GM12878 (cell line): ENCODE measurements around the gene OSBP. TPM values are rescaled to one million over a fixed set of nuclear protein-coding genes. Genes with fewer than 3 reads are reported as not detected.

Experiments used
- ATAC-seq: fragments of 200-7000 bp; cut with Tn5 transposase; 3 replicates; pipeline ENCODE4 v1.9.1; 2020; ENCODE audit warnings: mild to moderate bottlenecking, moderate library complexity
- BruUV-seq: library from RNA; stranded (reverse); fragments of 400-500 nt; replicated peaks from 2 replicates; lab custom pipeline; 2021; lab: Mats Ljungman, UMichigan
- CTCF ChIA-PET: fragments of 300-600 bp; sonication (Branson Sonifier 250); formaldehyde crosslinking; extraction: SDS; loops from one replicate; lab custom pipeline; 2021; ENCODE audit warnings: inconsistent platforms; lab: Yijun Ruan, JAX
- POLR2A ChIA-PET: fragments of 350-600 bp; formaldehyde crosslinking; extraction: SDS; loops from one replicate; lab custom pipeline; 2021; ENCODE audit warnings: inconsistent platforms; lab: Charles Lee
- RAD21 ChIA-PET: fragments of 300-600 bp; sonication (Branson Sonifier 250); formaldehyde crosslinking; loops from one replicate; lab custom pipeline; 2023; ENCODE audit warnings: antibody characterized with exemption; ENCODE audit not compliant: unreplicated experiment; lab: Charles Lee
- SMC1A ChIA-PET: fragments of 300-600 bp; sonication (Branson Sonifier 250); formaldehyde crosslinking; loops from one replicate; lab custom pipeline; 2023; ENCODE audit not compliant: unreplicated experiment, uncharacterized antibody; lab: Charles Lee
- DNase-seq: peaks from one replicate; pipeline ENCODE4 v3.0.0-alpha.2; 2011; ENCODE audit warnings: low read depth, low spot score
- FAIRE-seq: peaks from 3 replicates; lab custom pipeline; 2011; peaks lifted over from hg19 to GRCh38; lab: Jason Lieb, UNC
- H2AFZ ChIP-seq: 2 replicates; pipeline ENCODE4 v1.6.0; 2011; ENCODE audit warnings: low read depth, low read length, control low read depth; ENCODE audit not compliant: control insufficient read depth
- H3K27ac ChIP-seq: 2 replicates; pipeline ENCODE4 v1.5.1; 2011; ENCODE audit warnings: control low read depth; ENCODE audit not compliant: control insufficient read depth, insufficient read depth
- H3K27me3 ChIP-seq, 2 experiments: replicated peaks in 1 of 2; 2 replicates each; pipeline versions ENCODE4 v1.6.0 to v1.6.1; 2011; ENCODE audit warnings: low read length in 1 of 2; ENCODE audit not compliant: control insufficient read depth in 2 of 2, insufficient read depth in 2 of 2
- H3K36me3 ChIP-seq, 2 experiments: 2 replicates each; pipeline ENCODE4 v1.5.1; 2011; ENCODE audit warnings: low read length in 1 of 2; ENCODE audit not compliant: control insufficient read depth in 2 of 2, insufficient read depth in 2 of 2
- H3K4me1 ChIP-seq: 2 replicates; pipeline ENCODE4 v1.6.1; 2011; ENCODE audit warnings: mild to moderate bottlenecking, low read length, moderate library complexity, mixed read lengths; ENCODE audit not compliant: control insufficient read depth, insufficient read depth
- H3K4me2 ChIP-seq: 2 replicates; pipeline ENCODE4 v1.6.0; 2011; ENCODE audit warnings: control low read depth; ENCODE audit not compliant: control insufficient read depth, insufficient read depth
- H3K4me3 ChIP-seq: fragments of 200-600 bp; sonication (generic); 2 replicates; pipeline ENCODE4 v1.5.1; 2016
- H3K79me2 ChIP-seq: 2 replicates; pipeline ENCODE4 v1.6.0; 2011; ENCODE audit warnings: low read length; ENCODE audit not compliant: control insufficient read depth, insufficient read depth
- H3K9ac ChIP-seq: 2 replicates; pipeline ENCODE4 v1.8.0; 2011; ENCODE audit warnings: low read length, control low read depth, mixed read lengths; ENCODE audit not compliant: control insufficient read depth, insufficient read depth
- H3K9me3 ChIP-seq: replicated peaks from 3 replicates; pipeline ENCODE4 v1.5.1; 2011; ENCODE audit warnings: mild to moderate bottlenecking, low read length; ENCODE audit not compliant: control insufficient read depth, insufficient read depth
- H4K20me1 ChIP-seq: 2 replicates; pipeline ENCODE4 v1.6.0; 2011; ENCODE audit not compliant: control insufficient read depth, insufficient read depth
- ATF2 ChIP-seq: IDR thresholded peaks from 2 replicates; pipeline ENCODE4 v1.6.1; 2012; ENCODE audit warnings: low read length, inconsistent platforms
- BACH1 ChIP-seq: fragments of 450-650 bp; IDR thresholded peaks from 2 replicates; pipeline ENCODE4 v1.6.1; 2017; ENCODE audit warnings: mild to moderate bottlenecking, borderline replicate concordance
- BHLHE40 ChIP-seq, 2 experiments: fragments of 450-650 bp in 1 of 2; IDR thresholded peaks; 2 replicates each; pipeline ENCODE4 v1.6.1; 2011 to 2017; ENCODE audit warnings: low read depth in 2 of 2, borderline replicate concordance in 1 of 2, improper control_type of control experiment in 1 of 2, low read length in 1 of 2, mild to moderate bottlenecking in 1 of 2
- DPF2 ChIP-seq: fragments of 450-650 bp; IDR thresholded peaks from 2 replicates; pipeline ENCODE4 v1.6.1; 2017; ENCODE audit warnings: mild to moderate bottlenecking
- EED ChIP-seq: sonication (generic); IDR thresholded peaks from 2 replicates; pipeline ENCODE4 v1.6.1; 2016; ENCODE audit warnings: antibody characterized with exemption, low read depth
- GABPA ChIP-seq: IDR thresholded peaks from 2 replicates; pipeline ENCODE4 v1.6.1; 2014; ENCODE audit warnings: antibody characterized with exemption, low read depth, mild to moderate bottlenecking, inconsistent platforms
- PML ChIP-seq: IDR thresholded peaks from 2 replicates; pipeline ENCODE4 v1.6.1; 2012; ENCODE audit warnings: low read length, inconsistent platforms
- RBBP5 ChIP-seq: fragments of 200-600 bp; sonication (generic); conservative IDR thresholded peaks from 2 replicates; pipeline ENCODE4 v1.6.1; 2016
- TBL1XR1 ChIP-seq: IDR thresholded peaks from 2 replicates; pipeline ENCODE4 v1.6.1; 2012; ENCODE audit warnings: low read depth, low read length, improper control_type of control experiment
- WRNIP1 ChIP-seq: IDR thresholded peaks from 2 replicates; pipeline ENCODE4 v1.6.1; 2011; ENCODE audit warnings: low read depth, low read length, improper control_type of control experiment, borderline replicate concordance
- WGBS: methylation state at CpG from one replicate; pipeline ENCODE4 v1.1.6; 2016; ENCODE audit warnings: low lambda C conversion rate; ENCODE audit not compliant: insufficient replicate concordance, insufficient coverage; ENCODE audit errors: missing lambda C conversion rate; 5-methylcytosine and 5-hydroxymethylcytosine counted together
- in situ Hi-C: fragments of 300-500 bp; cut with MboI; formaldehyde crosslinking; loops from 9 replicates; pipeline ENCODE4 v1.14.3; 2018; ENCODE audit warnings: mixed read lengths
- intact Hi-C: fragments of 100-400 bp; cut with micrococcal nuclease; formaldehyde crosslinking; loops from one replicate; pipeline ENCODE4 v1.14.2; 2022; ENCODE audit not compliant: unreplicated experiment
- polyA plus RNA-seq, 11 experiments: library from polyadenylated mRNA; depleted of rRNA in 4 of 11; unstranded in 6 of 11; stranded (reverse) in 5 of 11; fragments of >200 nt; fragmentation: Nextera tagmentation in 4 of 11; fragmentation: Illumina TruSeq in 1 of 11; extraction: Ambion mirVana in 4 of 11; extraction: Trizol in 1 of 11; gene quantifications; 1 replicate in 1 of 11; 2 replicates in 10 of 11; pipeline versions ENCODE4 v1.2.1 to v1.2.3, GENCODE V29; 2011 to 2016; ENCODE audit warnings: inconsistent platforms in 2 of 11, missing spikeins in 2 of 11, low read depth in 1 of 11
- total RNA-seq, 4 experiments: library from RNA; depleted of rRNA in 3 of 4; stranded (reverse); fragments of >200 nt in 3 of 4; fragmentation: Illumina TruSeq in 1 of 4; extraction: Trizol in 1 of 4; gene quantifications; 2 replicates each; pipeline versions ENCODE4 v1.2.1 to v1.2.3, GENCODE V29; 2013 to 2021

Gene OSBP
- total and polyA plus RNA-seq, 10 of the 15 experiments (the other 5 are each of a cell fraction or from before 2014, with no cell fraction given): 5.9 to 41.2 (median 21.7) TPM

DNA sequence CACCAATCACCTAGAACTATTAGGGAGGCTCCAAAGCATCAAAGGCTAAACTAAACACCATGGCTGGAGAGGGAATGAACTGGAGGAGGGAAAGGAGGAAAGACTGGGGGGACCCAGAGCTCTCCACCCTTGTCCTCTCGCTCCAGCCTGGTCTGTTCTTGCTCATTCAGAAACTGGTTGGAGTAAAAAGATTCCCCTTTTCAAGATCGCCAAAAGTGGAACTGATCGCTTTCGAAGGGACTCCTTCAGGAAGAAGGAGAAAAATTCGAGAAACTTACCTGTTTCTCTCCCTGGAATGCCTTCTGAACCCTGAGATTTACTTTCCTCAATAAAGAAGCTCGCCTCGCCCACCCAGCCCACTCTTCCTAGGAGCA is 57.3 kb downstream of the OSBP start:
- H3K9me3 ChIP-seq: no peaks in the 10 kb centered on the region
- no peak for FAIRE-seq
- intact Hi-C loops: loop anchor here (5.0 to 10.0 kb wide), 4 partner anchors 254 to 1891 kb away; partner anchors contain the start of genes LPXN, MRPL16, ZDHHC5 and ZFP91

GRCh38 chr11:59556917-59557348 is 58.6 kb downstream of the OSBP start:
- H3K9me3 ChIP-seq: no peaks in the 10 kb centered on the region
- WGBS: 6% methylated on average over 13 of the region's 13 CpGs
- DNase-seq: no peak
- CTCF ChIA-PET: interaction anchor here (0.9 to 3.1 kb wide), 3 partner anchors 9 to 124 kb away, joined by 4 to 14 read pairs (median 12); no protein-coding TSS in a partner anchor
- H3K27ac ChIP-seq: peak overlapping the region; percentile 60; the same call in 1 of the 2 replicates
- H2AFZ ChIP-seq: peak overlapping the region; percentile 43
- H3K36me3 ChIP-seq: no peaks in the 10 kb centered on the region
- POLR2A ChIA-PET: interaction anchor here (0.8 to 3.5 kb wide), 3 partner anchors 9 to 112 kb away, joined by 4 to 12 read pairs (median 9); partner anchors contain the start of genes OSBP and PATL1
- H3K4me2 ChIP-seq: peak overlapping the region; percentile 75
- H3K4me3 ChIP-seq: peak overlapping the region; percentile 64
- intact Hi-C loops: loop anchor here (5.0 to 10.0 kb wide), 4 partner anchors 255 to 1890 kb away; partner anchors contain the start of genes LPXN, MRPL16, ZDHHC5 and ZFP91
- in situ Hi-C loops: loop anchor here (5.0 to 10.0 kb wide), 5 partner anchors 342 to 982 kb away; partner anchors contain the start of genes DTX4, LPXN, MPEG1 and MS4A6A
- peak; percentile 27 for FAIRE-seq
- RAD21 ChIA-PET: interaction anchor here (0.6 to 3.4 kb wide), 7 partner anchors 9 to 120 kb away, joined by 3 to 15 read pairs (median 4); partner anchors contain the start of gene PATL1
- peaks cover 4% of the 10 kb centered on the region; the same call in 1 of the 2 replicates for H3K4me1 ChIP-seq
- no peaks in the 10 kb centered on the region for H4K20me1 ChIP-seq
- ATAC-seq: peak; percentile 40
- no peak overlapping the region; the same call in 1 of the 2 replicates for H3K9ac ChIP-seq
- no peaks in the 10 kb centered on the region for H3K27me3 ChIP-seq
- no TSS peak for BruUV-seq
- H3K79me2 ChIP-seq: no peaks in the 10 kb centered on the region
- SMC1A ChIA-PET: interaction anchor here (1.5 to 4.8 kb wide), 4 partner anchors 7 to 60 kb away, joined by 4 to 21 read pairs (median 10); partner anchors contain the start of gene OSBP
- 0 out of 2 replicates have a peak, but pooled peaks have one; percentile 9 for TF ChIP-seq TBL1XR1
- TF ChIP-seq ATF2: 0 out of 2 replicates have a peak, but pooled peaks have one; percentile 27
- peak in 1 of 2 experiments; percentile 61; a peak in 1 of 4 replicates for TF ChIP-seq BHLHE40 (IDR thresholded peaks at IDR 0.05; ENCODE audit: borderline replicate concordance in 1 of 2, low read depth in 2 of 2, low read length in 1 of 2)
- no peak for TF ChIP-seq BACH1
- no peak for TF ChIP-seq GABPA
- 0 out of 2 replicates have a peak, but pooled peaks have one; percentile 22 for TF ChIP-seq PML

More for the DNA sequence above, 57.3 kb downstream of the OSBP start:
- Histone ChIP-seq H3K27me3 (no peaks in the 10 kb centered on the region), H3K4me1 (peaks cover 4% of the 10 kb centered on the region; the same call in 1 of the 2 replicates), H3K9ac (peak overlapping the region; percentile 46), H2AFZ (peak overlapping the region; percentile 78), H4K20me1 (no peaks in the 10 kb centered on the region), H3K27ac (no peak overlapping the region)
- POLR2A ChIA-PET: interaction anchor here (1.2 to 3.5 kb wide), 4 partner anchors 8 to 111 kb away, joined by 3 to 12 read pairs (median 7); partner anchors contain the start of genes OSBP and PATL1
- SMC1A ChIA-PET: interaction anchor here (1.0 to 4.8 kb wide), 5 partner anchors 8 to 58 kb away, joined by 3 to 21 read pairs (median 6); partner anchors contain the start of gene OSBP
- TF ChIP-seq RBBP5 (no peak), EED (peak; percentile 57; the same call in 1 of the 2 replicates), DPF2 (no peak), WRNIP1 (no peak)
- TF ChIP-seq, all 136 proteins: peak for 1
- peak overlapping the region; percentile 84 for H3K4me2 ChIP-seq
- ChIA-PET RAD21 (interaction anchor here (1.4 to 3.4 kb wide), 3 partner anchors 8 to 20 kb away, joined by 3 to 15 read pairs (median 8); no protein-coding TSS in a partner anchor), CTCF (interaction anchor here (1.0 to 3.1 kb wide), 3 partner anchors 9 to 372 kb away, joined by 4 to 12 read pairs (median 4); no protein-coding TSS in a partner anchor)
- ATAC-seq: no peak
- no peaks in the 10 kb centered on the region for H3K36me3 ChIP-seq
- BruUV-seq: no TSS peak
- in situ Hi-C loops: loop anchor here (5.0 to 10.0 kb wide), 5 partner anchors 343 to 983 kb away; partner anchors contain the start of genes DTX4, LPXN, MPEG1 and MS4A6A
- H3K79me2 ChIP-seq: no peaks in the 10 kb centered on the region
- peak overlapping the region; percentile 49; the same call in 1 of the 2 replicates for H3K4me3 ChIP-seq
- WGBS: 28% methylated on average over 7 of the region's 7 CpGs
- DNase-seq: no peak
